HL-60 (cell line): ENCODE results near the gene GBP1.
"Not testable (repeated sequence)": the region's sequence is repeated elsewhere in the genome, so short reads cannot be mapped to it uniquely, and the experiment has no call there.

Experiments used
- DNase-seq, 2 experiments: peaks; one replicate each; pipeline ENCODE4 v3.0.0-alpha.2; 2010 to 2020; ENCODE audit warnings: low read depth in 1 of 2, low spot score in 1 of 2
- H3K27ac ChIP-seq: fragments of 250-450 bp; sonication (Bioruptor Pico); replicated peaks from 2 replicates; pipeline ENCODE4 v1.5.1; 2020; ENCODE audit warnings: mild to moderate bottlenecking, moderate library complexity
- H3K27me3 ChIP-seq: fragments of 250-450 bp; sonication (Bioruptor Pico); 2 replicates; pipeline ENCODE4 v1.5.1; 2021; ENCODE audit warnings: mild to moderate bottlenecking, moderate library complexity; ENCODE audit not compliant: insufficient read depth, poor library complexity, severe bottlenecking
- H3K4me3 ChIP-seq: replicated peaks from 2 replicates; pipeline ENCODE4 v1.5.1; 2011; ENCODE audit warnings: mild to moderate bottlenecking, control low read depth, low read length; ENCODE audit not compliant: insufficient read depth
- CTCF ChIP-seq: IDR thresholded peaks from one replicate; pipeline ENCODE4 v1.5.1; 2011; ENCODE audit warnings: low read length, control low read depth, inconsistent platforms; ENCODE audit not compliant: insufficient read depth
- GABPA ChIP-seq: IDR thresholded peaks from 2 replicates; pipeline ENCODE4 v1.6.1; 2012; ENCODE audit warnings: low read depth
- POLR2AphosphoS5 ChIP-seq: IDR thresholded peaks from 2 replicates; pipeline ENCODE4 v1.6.1; 2012; ENCODE audit warnings: low read depth
- REST ChIP-seq: IDR thresholded peaks from 2 replicates; pipeline ENCODE4 v1.6.1; 2012; ENCODE audit warnings: low read depth; ENCODE audit not compliant: insufficient replicate concordance
- SPI1 ChIP-seq: IDR thresholded peaks from 2 replicates; pipeline ENCODE4 v1.6.1; 2012; ENCODE audit warnings: low read depth, mild to moderate bottlenecking, borderline replicate concordance

The GBP1 gene

GRCh38 chr1:89037186-89037585 is 27.8 kb downstream of the GBP1 start:
- no peak for DNase-seq
- no peak for TF ChIP-seq REST
- no peak for TF ChIP-seq SPI1
- TF ChIP-seq CTCF, result no peak
- TF ChIP-seq GABPA, result no peak
- no peak for TF ChIP-seq POLR2AphosphoS5
- Histone ChIP-seq H3K4me3 (no peak overlapping the region), H3K27ac (no peak overlapping the region), H3K27me3 (no peaks in the 10 kb centered on the region)

DNA sequence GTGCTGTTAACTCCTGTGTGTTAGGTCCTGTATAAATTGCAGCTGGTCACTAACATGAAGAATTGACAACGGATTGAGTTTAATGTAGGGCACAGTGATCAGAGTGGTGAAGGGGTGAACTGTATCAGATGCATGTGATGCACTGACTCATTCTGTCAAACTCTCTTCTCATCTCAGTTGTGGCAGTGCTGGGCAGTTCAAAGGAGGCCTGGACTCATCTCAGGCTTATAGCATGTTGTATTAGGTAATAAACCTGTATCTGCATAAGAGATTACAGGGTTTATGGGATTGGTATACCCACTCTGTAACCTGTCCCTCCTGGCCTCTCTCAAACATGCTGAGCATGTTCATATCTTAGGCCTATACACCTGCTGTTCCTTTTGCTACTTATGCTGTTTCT is 29.9 kb downstream of the GBP1 start:
- Histone ChIP-seq H3K27ac (no peak overlapping the region), H3K27me3 (no peaks in the 10 kb centered on the region), H3K4me3 (no peak overlapping the region)
- TF ChIP-seq REST, result no peak
- no peak for TF ChIP-seq GABPA
- no peak for TF ChIP-seq SPI1
- TF ChIP-seq POLR2AphosphoS5, result no peak
- no peak for TF ChIP-seq CTCF
- DNase-seq, result no peak

DNA sequence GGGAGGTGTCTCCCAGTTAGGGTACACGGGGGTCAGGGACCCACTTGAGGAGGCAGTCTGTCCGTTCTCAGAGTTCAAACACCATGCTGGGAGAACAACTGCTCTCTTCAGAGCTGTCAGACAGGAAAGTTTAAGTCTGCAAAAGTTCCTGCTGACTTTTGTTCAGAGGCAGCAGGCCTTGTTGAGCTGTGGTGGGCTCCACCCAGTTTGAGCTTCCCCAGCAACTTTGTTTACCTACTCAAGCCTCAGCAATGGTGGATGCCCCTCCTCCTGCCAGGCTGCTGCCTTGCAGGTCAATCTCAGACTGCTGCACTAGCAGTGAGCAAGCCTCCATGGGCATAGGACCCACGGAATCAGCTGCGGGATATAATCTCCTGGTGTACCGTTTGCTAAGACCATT is 31.0 kb downstream of the GBP1 start:
- not testable (repeated sequence) for H3K27ac ChIP-seq, H3K4me3 ChIP-seq, DNase-seq, H3K27me3 ChIP-seq

GRCh38 chr1:89029051-89029450 is 36.0 kb downstream of the GBP1 start:
- H3K27me3 ChIP-seq, H3K4me3 ChIP-seq, DNase-seq, H3K27ac ChIP-seq: not testable (repeated sequence)

- TF ChIP-seq POLR2AphosphoS5 (no peak), CTCF (no peak), SPI1 (no peak), REST (no peak), GABPA (no peak)
- H3K4me3 ChIP-seq, result no peak overlapping the region
- no peak for DNase-seq
- H3K27me3 ChIP-seq, result no peaks in the 10 kb centered on the region
- H3K27ac ChIP-seq, result no peak overlapping the region
Measured at GRCh38 chr1:89025928-89026327, 39.1 kb downstream of the GBP1 start.
